ENCODE measurements around the gene NRAP. TPM values are rescaled to one million over a fixed set of nuclear protein-coding genes. Genes with fewer than 3 reads are reported as not detected.

Gene NRAP
- total RNA-seq, 2 donors from 2014 or later = not detected

DNA sequence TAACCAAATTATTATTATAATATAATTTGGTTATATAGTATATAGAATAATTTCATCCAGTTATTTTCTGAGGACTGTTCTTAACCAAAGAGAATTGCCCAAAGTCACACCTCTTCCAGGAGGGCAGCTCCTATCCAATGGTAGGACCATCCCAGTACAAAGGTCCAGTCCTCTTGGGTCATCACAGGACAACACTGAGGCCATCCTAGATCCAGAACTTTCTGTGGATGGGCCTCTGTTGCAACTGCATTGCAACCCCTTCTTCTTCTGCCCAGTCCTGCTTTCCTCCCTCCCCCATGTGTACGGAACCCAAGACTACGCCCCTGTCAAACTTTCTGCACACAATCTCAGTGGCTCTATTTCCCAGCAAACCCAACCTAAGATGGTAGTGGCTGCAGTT is 116.4 kb downstream of the NRAP start:
- ATAC-seq (ENCODE audit: insufficient number of reproducible peaks, low FRiP score, low read depth) (no peak), DNase-seq (ENCODE audit: low spot score) (no peak)
- Histone ChIP-seq H3K36me3 (no peaks in the 10 kb centered on the region), H3K4me1 (ENCODE audit: control insufficient read depth in 1 of 2, low read depth in 2 of 2) (no peaks in the 10 kb centered on the region), H3K4me3 (no peak overlapping the region), H3K9me3 (no peaks in the 10 kb centered on the region), H3K27me3 (replicated peaks; ENCODE audit: insufficient read depth) (no peaks in the 10 kb centered on the region), H3K27ac (no peak overlapping the region)
- TF ChIP-seq, protein P1, sequence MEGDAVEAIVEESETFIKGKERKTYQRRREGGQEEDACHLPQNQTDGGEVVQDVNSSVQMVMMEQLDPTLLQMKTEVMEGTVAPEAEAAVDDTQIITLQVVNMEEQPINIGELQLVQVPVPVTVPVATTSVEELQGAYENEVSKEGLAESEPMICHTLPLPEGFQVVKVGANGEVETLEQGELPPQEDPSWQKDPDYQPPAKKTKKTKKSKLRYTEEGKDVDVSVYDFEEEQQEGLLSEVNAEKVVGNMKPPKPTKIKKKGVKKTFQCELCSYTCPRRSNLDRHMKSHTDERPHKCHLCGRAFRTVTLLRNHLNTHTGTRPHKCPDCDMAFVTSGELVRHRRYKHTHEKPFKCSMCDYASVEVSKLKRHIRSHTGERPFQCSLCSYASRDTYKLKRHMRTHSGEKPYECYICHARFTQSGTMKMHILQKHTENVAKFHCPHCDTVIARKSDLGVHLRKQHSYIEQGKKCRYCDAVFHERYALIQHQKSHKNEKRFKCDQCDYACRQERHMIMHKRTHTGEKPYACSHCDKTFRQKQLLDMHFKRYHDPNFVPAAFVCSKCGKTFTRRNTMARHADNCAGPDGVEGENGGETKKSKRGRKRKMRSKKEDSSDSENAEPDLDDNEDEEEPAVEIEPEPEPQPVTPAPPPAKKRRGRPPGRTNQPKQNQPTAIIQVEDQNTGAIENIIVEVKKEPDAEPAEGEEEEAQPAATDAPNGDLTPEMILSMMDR (IDR thresholded peaks at IDR 0.05) = no peak

- TF ChIP-seq, protein P1 (IDR thresholded peaks at IDR 0.05) = no peak
- no peak for ATAC-seq (ENCODE audit: insufficient number of reproducible peaks, low FRiP score, low read depth)
These were observed 119.4 kb downstream of the NRAP start for GRCh38 chr10:113544392-113544791.

GRCh38 chr10:113543107-113543955 is 120.5 kb downstream of the NRAP start:
- ATAC-seq (ENCODE audit: insufficient number of reproducible peaks, low FRiP score, low read depth) (no peak), DNase-seq (ENCODE audit: low spot score) (no peak)
- Histone ChIP-seq H3K27ac (no peak overlapping the region), H3K36me3 (no peaks in the 10 kb centered on the region), H3K9me3 (no peaks in the 10 kb centered on the region), H3K4me3 (no peak overlapping the region), H3K4me1 (ENCODE audit: control insufficient read depth in 1 of 2, low read depth in 2 of 2) (no peaks in the 10 kb centered on the region), H3K27me3 (replicated peaks; ENCODE audit: insufficient read depth) (no peaks in the 10 kb centered on the region)
- TF ChIP-seq, protein P1 (IDR thresholded peaks at IDR 0.05) = no peak

More at GRCh38 chr10:113544392-113544791, 119.4 kb downstream of the NRAP start:
- Histone ChIP-seq H3K4me3 (no peak overlapping the region), H3K36me3 (no peaks in the 10 kb centered on the region), H3K27me3 (replicated peaks; ENCODE audit: insufficient read depth) (no peaks in the 10 kb centered on the region), H3K27ac (no peak overlapping the region), H3K9me3 (no peaks in the 10 kb centered on the region), H3K4me1 (ENCODE audit: control insufficient read depth in 1 of 2, low read depth in 2 of 2) (no peaks in the 10 kb centered on the region)
- DNase-seq (ENCODE audit: low spot score) = no peak

- ATAC-seq (ENCODE audit: insufficient number of reproducible peaks, low FRiP score, low read depth) (no peak), DNase-seq (ENCODE audit: low spot score) (no peak)
- H3K4me3 ChIP-seq = no peak overlapping the region
- H3K4me1 ChIP-seq (ENCODE audit: control insufficient read depth in 1 of 2, low read depth in 2 of 2) = no peaks in the 10 kb centered on the region
- H3K36me3 ChIP-seq = no peaks in the 10 kb centered on the region
- H3K27ac ChIP-seq = no peak overlapping the region
- H3K9me3 ChIP-seq = no peaks in the 10 kb centered on the region
- H3K27me3 ChIP-seq (replicated peaks; ENCODE audit: insufficient read depth) = no peaks in the 10 kb centered on the region
- TF ChIP-seq, protein P1 (IDR thresholded peaks at IDR 0.05) = no peak
These were observed 122.3 kb downstream of the NRAP start for GRCh38 chr10:113541549-113541927.

GRCh38 chr10:113540845-113541548 is 122.8 kb downstream of the NRAP start:
- no peaks in the 10 kb centered on the region for H3K27me3 ChIP-seq (replicated peaks; ENCODE audit: insufficient read depth)
- H3K4me1 ChIP-seq (ENCODE audit: control insufficient read depth in 1 of 2, low read depth in 2 of 2) = no peaks in the 10 kb centered on the region
- DNase-seq (ENCODE audit: low spot score) (no peak), ATAC-seq (ENCODE audit: insufficient number of reproducible peaks, low FRiP score, low read depth) (no peak)
- H3K9me3 ChIP-seq = no peaks in the 10 kb centered on the region
- H3K27ac ChIP-seq = no peak overlapping the region
- H3K36me3 ChIP-seq = no peaks in the 10 kb centered on the region
- no peak overlapping the region for H3K4me3 ChIP-seq
- TF ChIP-seq, protein P1 (IDR thresholded peaks at IDR 0.05) = no peak

Data from thoracic aorta (tissue), 2 donors.